Breast epithelium (tissue), 4 donors: Measurements from ENCODE around the gene ADA. TPM values are rescaled to one million over a fixed set of nuclear protein-coding genes. Genes with fewer than 3 reads are reported as not detected.

Experiments
- DNase-seq, 2 donors: peaks; one replicate each; pipeline ENCODE4 v3.0.0-alpha.2; 2019; ENCODE audit warnings: low spot score in 2 of 2
- H3K27ac ChIP-seq, 2 donors: fragments of 200-600 bp; sonication (generic) in 1 of 2; one replicate each; pipeline ENCODE4 v1.5.1; 2016 to 2019; ENCODE audit warnings: mild to moderate bottlenecking in 1 of 2
- H3K27me3 ChIP-seq, 2 donors: fragments of 200-600 bp; sonication (generic) in 1 of 2; one replicate each; pipeline versions ENCODE4 v1.5.1 to v1.6.0; 2017 to 2019; ENCODE audit warnings: control low read depth in 1 of 2, mild to moderate bottlenecking in 1 of 2
- H3K36me3 ChIP-seq: fragments of 200-600 bp; one replicate; pipeline ENCODE4 v1.5.1; 2019
- H3K4me1 ChIP-seq, 2 donors: fragments of 200-600 bp; sonication (generic); one replicate each; pipeline ENCODE4 v1.5.1; 2016 to 2019; ENCODE audit warnings: control low read depth in 1 of 2
- H3K4me3 ChIP-seq, 3 donors: fragments of 200-600 bp; sonication (generic); 1 replicate in 2 of 3; 2 replicates in 1 of 3; pipeline ENCODE4 v1.5.1; 2016 to 2019; ENCODE audit warnings: mild to moderate bottlenecking in 3 of 3, moderate library complexity in 2 of 3
- H3K9me3 ChIP-seq, 2 donors: fragments of 200-600 bp; sonication (generic) in 1 of 2; one replicate each; pipeline ENCODE4 v1.5.1; 2016 to 2019; ENCODE audit warnings: control low read depth in 1 of 2
- POLR2A ChIP-seq: fragments of 450-650 bp; IDR thresholded peaks from one replicate; pipeline ENCODE4 v1.6.1; 2016; ENCODE audit warnings: antibody characterized with exemption, mild to moderate bottlenecking, moderate library complexity
- POLR2AphosphoS5 ChIP-seq, 3 donors: sonication (generic); formaldehyde crosslinking; IDR thresholded peaks; one replicate each; pipeline ENCODE4 v1.6.1; 2017; ENCODE audit warnings: antibody characterized with exemption in 3 of 3
- intact Hi-C: fragments of 100-400 bp; cut with DNase I; formaldehyde crosslinking; loops from one replicate; pipeline ENCODE4 v1.15.1; 2023; ENCODE audit warnings: low total_unique reads
- total RNA-seq, 3 donors: library from RNA; depleted of rRNA; stranded (reverse); fragments of >200 nt; gene quantifications; one replicate each; pipeline ENCODE4 v1.1.0, GENCODE V29; 2016
- TF ChIP-seq, protein P1 (sequence below), 3 donors: fragments of 450-650 bp; IDR thresholded peaks; one replicate each; pipeline ENCODE4 v1.5.1; 2016 to 2017; ENCODE audit warnings: antibody characterized with exemption in 3 of 3, mild to moderate bottlenecking in 3 of 3, moderate library complexity in 3 of 3

The ADA gene
- total RNA-seq, 3 donors from 2014 or later: 5.7 to 46.2 (median 11.5) TPM

GRCh38 chr20:44637522-44638372 is 13.8 kb downstream of the ADA start:
- intact Hi-C loops: no loop called here
- Histone ChIP-seq H3K9me3 (no peaks in the 10 kb centered on the region), H3K27me3 (no peaks in the 10 kb centered on the region), H3K27ac (peak overlapping the region in 1 of 2 donors; percentile 52), H3K4me1 (peaks cover 3% of the 10 kb centered on the region in 2 donors), H3K36me3 (no peaks in the 10 kb centered on the region), H3K4me3 (no peak overlapping the region)
- DNase-seq: no peak
- TF ChIP-seq, protein P1, sequence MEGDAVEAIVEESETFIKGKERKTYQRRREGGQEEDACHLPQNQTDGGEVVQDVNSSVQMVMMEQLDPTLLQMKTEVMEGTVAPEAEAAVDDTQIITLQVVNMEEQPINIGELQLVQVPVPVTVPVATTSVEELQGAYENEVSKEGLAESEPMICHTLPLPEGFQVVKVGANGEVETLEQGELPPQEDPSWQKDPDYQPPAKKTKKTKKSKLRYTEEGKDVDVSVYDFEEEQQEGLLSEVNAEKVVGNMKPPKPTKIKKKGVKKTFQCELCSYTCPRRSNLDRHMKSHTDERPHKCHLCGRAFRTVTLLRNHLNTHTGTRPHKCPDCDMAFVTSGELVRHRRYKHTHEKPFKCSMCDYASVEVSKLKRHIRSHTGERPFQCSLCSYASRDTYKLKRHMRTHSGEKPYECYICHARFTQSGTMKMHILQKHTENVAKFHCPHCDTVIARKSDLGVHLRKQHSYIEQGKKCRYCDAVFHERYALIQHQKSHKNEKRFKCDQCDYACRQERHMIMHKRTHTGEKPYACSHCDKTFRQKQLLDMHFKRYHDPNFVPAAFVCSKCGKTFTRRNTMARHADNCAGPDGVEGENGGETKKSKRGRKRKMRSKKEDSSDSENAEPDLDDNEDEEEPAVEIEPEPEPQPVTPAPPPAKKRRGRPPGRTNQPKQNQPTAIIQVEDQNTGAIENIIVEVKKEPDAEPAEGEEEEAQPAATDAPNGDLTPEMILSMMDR (IDR thresholded peaks at IDR 0.05): no peak
- no peak for TF ChIP-seq POLR2A
- TF ChIP-seq POLR2AphosphoS5 (IDR thresholded peaks at IDR 0.05): no peak

GRCh38 chr20:44637042-44637441 is 14.5 kb downstream of the ADA start:
- H3K4me1 ChIP-seq: peaks cover 0 to 2% of the 10 kb centered on the region in 2 donors
- TF ChIP-seq POLR2AphosphoS5 (IDR thresholded peaks at IDR 0.05) (no peak), POLR2A (no peak)
- TF ChIP-seq, protein P1 (IDR thresholded peaks at IDR 0.05): no peak
- no peak for DNase-seq
- no peaks in the 10 kb centered on the region for H3K27me3 ChIP-seq
- H3K36me3 ChIP-seq: no peaks in the 10 kb centered on the region
- no peak overlapping the region for H3K4me3 ChIP-seq
- no peak overlapping the region for H3K27ac ChIP-seq
- H3K9me3 ChIP-seq: no peaks in the 10 kb centered on the region
- intact Hi-C loops: no loop called here

- H3K27ac ChIP-seq: no peak overlapping the region
- intact Hi-C loops: no loop called here
- H3K9me3 ChIP-seq: no peaks in the 10 kb centered on the region
- H3K27me3 ChIP-seq: no peaks in the 10 kb centered on the region
- DNase-seq: no peak
- no peak overlapping the region for H3K4me3 ChIP-seq
- TF ChIP-seq, protein P1 (IDR thresholded peaks at IDR 0.05): no peak
- TF ChIP-seq POLR2A (no peak), POLR2AphosphoS5 (IDR thresholded peaks at IDR 0.05) (no peak)
- no peaks in the 10 kb centered on the region for H3K4me1 ChIP-seq
- no peaks in the 10 kb centered on the region for H3K36me3 ChIP-seq
These were observed 15.6 kb downstream of the ADA start for GRCh38 chr20:44635877-44636276.

- H3K27ac ChIP-seq: no peak overlapping the region
- DNase-seq: no peak
These were observed 17.5 kb downstream of the ADA start for GRCh38 chr20:44633872-44634600.

More at GRCh38 chr20:44633872-44634600, 17.5 kb downstream of the ADA start:
- Histone ChIP-seq H3K36me3 (no peaks in the 10 kb centered on the region), H3K9me3 (no peaks in the 10 kb centered on the region), H3K4me1 (no peaks in the 10 kb centered on the region), H3K27me3 (no peaks in the 10 kb centered on the region), H3K4me3 (no peak overlapping the region)
- no peak for TF ChIP-seq POLR2AphosphoS5 (IDR thresholded peaks at IDR 0.05)
- TF ChIP-seq, protein P1 (IDR thresholded peaks at IDR 0.05): no peak
- no peak for TF ChIP-seq POLR2A
- intact Hi-C loops: no loop called here
